SK-N-MC (cell line): Measurements from ENCODE around the gene ALS2.

Source experiments
- EZH2 ChIP-seq: fragments of 200-600 bp; sonication (generic); IDR thresholded peaks from one replicate; pipeline ENCODE4 v1.6.1; 2017; ENCODE audit warnings: antibody characterized with exemption
- POLR2AphosphoS5 ChIP-seq: IDR thresholded peaks from 2 replicates; pipeline ENCODE4 v1.6.1; 2012; ENCODE audit warnings: mild to moderate bottlenecking, low read depth, low read length, borderline replicate concordance

DNA sequence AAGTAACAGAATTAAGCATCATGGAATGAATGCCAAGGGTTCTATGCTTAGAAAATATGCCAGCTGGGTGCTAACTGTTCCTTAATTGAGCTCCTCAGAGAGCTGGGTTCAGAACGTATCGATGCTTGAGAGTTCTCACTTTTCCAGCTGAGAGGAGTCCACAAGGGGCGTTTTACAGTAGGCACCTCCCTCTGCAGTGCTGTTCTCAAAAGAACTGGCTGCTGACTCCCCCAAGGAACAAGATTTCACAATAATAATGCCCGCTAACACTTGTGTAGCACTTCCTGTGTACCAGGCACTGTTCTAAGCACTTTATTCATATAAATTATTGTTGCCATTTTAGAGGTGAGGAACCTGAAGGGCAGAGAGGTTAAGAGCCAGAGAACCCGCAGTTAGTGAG is 119.4 kb downstream of the ALS2 start:
- TF ChIP-seq EZH2 (no peak), POLR2AphosphoS5 (no peak)
